Umbilical cord (tissue), 2 donors: ENCODE data around the gene ABHD15. TPM values are rescaled to one million over a fixed set of nuclear protein-coding genes. Genes with fewer than 3 reads are reported as not detected.

ENCODE experiments used
- DNase-seq: peaks from one replicate; pipeline ENCODE4 v3.0.0-alpha.2; 2015; ENCODE audit warnings: low spot score
- total RNA-seq: library from RNA; depleted of rRNA; stranded (reverse); fragments of >200 nt; gene quantifications from one replicate; pipeline ENCODE4 v1.2.3, GENCODE V29; 2014; ENCODE audit warnings: low replicate concordance; ENCODE audit not compliant: insufficient read depth

ABHD15 gene, protein sequence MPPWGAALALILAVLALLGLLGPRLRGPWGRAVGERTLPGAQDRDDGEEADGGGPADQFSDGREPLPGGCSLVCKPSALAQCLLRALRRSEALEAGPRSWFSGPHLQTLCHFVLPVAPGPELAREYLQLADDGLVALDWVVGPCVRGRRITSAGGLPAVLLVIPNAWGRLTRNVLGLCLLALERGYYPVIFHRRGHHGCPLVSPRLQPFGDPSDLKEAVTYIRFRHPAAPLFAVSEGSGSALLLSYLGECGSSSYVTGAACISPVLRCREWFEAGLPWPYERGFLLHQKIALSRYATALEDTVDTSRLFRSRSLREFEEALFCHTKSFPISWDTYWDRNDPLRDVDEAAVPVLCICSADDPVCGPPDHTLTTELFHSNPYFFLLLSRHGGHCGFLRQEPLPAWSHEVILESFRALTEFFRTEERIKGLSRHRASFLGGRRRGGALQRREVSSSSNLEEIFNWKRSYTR
- 3.1 TPM for total RNA-seq

DNA sequence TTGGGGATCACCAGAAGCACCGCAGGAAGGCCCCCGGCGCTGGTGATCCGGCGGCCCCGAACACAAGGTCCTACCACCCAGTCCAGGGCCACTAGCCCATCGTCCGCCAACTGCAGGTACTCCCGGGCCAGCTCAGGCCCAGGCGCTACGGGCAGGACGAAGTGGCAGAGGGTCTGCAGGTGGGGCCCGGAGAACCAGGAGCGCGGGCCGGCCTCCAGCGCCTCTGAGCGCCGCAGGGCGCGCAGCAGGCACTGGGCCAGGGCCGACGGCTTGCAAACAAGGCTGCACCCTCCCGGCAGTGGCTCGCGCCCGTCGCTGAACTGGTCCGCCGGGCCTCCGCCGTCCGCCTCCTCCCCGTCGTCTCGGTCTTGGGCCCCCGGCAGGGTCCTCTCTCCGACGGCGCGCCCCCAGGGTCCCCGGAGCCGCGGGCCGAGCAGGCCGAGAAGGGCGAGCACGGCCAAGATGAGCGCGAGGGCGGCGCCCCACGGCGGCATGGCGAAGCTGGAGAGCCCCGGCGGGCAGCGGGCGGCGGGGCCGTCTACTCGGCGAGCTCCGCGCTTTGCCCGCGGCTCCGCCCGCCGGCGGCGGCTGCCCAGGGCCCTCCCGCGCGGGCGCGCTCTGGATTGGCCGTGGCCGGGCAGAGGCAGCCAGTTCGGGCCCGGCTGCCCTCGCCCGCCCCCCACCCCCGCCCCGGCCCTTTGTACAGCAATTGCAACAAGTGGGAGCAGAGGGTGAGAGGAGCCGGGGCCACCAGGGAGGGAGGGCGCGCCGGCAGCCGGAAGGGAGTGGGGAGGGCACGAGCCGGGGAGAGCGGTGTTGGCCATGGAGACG lies at the start of gene ABHD15:
Gene ABHD15, minus strand, starts transcription at position 565 of the 831 bp plus-strand sequence. Its CDS starts 71 bp downstream, at position 494.
- DNase-seq, result peak; percentile 73

DNA sequence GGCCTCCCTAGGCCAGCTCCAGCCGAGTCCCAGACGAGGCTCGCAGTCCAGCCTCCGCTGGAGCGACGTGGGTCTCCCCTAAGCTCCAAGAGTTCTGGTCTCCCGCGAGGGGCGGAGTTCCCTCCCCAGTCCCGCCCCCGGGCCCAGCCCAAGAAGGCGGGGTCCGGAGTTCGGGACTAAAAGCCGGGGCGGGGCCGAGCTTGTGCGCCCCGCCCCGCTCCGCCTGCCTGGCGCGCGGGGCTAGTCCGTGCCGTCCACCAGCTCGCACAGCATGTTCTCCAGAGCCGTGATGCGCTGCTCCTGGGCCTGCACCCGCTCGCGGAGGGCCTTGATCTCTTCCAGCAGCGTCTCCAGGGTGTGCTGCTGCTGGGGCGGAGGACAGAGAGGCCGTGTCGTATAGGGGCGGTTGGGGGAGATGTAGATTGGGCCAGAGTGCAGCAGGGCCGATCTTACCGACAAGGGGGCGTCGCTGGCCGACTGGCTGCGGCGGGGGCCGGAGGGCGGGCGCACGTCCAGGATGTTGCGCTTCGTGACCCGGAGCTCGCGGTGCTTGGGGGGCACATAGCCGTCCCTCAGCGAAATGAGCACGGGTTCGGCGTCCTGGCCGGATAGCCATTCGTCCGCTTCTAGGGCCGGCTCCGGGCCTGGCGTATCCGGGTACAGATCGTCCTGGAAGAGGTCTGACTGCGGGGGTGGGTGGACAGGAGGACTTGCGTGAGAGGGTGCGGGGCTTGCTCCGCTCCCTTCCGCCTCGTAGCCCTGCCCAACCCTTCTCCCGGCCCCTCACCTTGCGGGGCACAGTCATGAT lies 48.9 kb upstream of the ABHD15 start:
- peak; percentile 92 for DNase-seq

DNA sequence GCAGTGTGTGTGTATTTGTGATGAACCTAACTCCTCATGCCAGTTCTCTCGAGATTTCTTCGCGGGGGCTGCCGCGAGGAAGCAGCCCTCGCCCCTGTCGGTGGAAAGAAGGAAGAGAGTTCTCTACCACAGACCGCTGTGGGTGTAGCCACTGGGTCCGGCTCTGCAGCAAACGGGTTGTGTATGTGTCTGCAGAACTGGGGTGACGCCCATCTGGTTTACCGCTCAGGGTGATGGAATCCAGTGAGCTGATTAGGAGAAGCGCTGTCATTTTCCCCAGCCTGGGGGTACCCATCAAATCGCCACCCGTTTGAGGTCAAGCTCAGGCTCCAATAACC lies 48.2 kb upstream of the ABHD15 start:
- DNase-seq, result peak; percentile 66

DNA sequence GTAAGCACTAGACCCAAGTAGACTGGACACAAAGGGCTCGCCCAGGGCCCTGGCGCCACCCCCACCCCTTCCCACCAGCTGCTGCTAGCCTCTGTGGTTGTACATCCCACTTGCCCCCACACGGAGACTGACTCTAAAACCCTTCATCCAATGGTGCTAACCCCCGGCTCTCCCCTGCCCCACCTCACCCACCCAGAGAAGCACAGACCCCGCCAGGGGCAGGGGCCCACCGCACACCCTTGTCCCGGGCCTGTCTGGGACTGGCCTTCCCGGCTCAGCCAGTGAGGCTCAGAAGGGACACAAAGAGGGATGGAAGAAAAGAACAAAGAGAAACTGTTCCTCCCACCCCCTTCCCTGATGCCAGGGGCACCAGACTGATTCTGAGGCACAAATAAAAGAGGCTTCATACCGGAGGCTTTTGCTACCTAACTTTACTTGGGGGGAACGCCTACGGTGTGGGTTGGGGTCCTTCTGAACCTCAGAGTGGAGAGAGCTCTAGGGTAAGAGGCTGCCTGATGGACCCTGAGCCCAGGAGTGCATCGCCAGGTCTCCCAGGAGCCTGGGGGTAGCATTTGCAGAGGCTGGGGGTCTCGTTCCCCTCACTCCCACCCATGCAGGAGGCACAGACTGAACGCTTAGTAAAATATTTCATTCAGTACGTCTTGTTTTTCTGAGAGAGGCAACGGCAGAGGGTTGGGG lies 47.7 kb upstream of the ABHD15 start:
- no peak for DNase-seq

DNA sequence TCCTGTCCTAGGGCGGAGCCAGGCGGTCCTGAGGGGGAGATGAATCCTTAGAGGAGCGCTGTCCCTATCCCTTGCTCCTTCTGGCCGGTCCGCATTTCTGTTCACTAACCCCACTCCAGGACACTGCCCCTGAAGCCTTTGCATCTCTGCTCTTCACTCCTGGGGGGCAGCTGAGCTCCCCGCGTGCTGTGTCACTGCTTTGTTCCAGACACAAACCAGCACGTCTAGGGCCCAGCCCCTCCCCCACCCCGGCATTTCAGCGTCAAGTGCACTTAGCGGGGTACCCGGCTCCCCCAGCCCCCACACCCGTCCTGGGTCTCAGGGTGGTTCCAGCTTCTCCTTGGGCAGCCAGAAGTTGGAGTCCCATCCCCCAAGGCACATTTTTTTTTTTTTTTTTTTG lies 47.0 kb upstream of the ABHD15 start:
- no peak for DNase-seq

DNA sequence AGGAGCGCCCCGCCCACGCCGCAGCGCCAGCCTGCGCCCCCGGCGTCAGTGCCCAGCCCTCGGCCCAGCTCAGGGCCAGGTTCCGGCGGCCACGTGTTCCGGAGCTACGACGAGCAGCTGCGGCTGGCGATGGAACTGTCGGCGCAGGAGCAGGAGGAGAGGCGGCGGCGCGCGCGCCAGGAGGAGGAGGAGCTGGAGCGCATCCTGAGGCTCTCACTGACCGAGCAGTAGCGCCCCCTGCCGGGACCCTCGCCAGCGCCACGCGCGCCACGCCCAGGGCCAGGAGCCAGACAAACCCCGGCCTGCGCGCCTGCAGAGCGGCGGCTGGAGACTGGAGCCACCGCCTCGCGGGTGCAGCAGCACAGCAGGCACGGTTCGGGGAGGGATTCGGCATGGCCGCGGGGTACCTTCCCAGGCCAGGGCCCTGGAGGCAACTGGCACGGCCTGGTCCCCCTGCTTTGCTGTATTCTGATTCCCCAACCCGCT lies 46.6 kb upstream of the ABHD15 start:
- DNase-seq, result peak; percentile 92

DNA sequence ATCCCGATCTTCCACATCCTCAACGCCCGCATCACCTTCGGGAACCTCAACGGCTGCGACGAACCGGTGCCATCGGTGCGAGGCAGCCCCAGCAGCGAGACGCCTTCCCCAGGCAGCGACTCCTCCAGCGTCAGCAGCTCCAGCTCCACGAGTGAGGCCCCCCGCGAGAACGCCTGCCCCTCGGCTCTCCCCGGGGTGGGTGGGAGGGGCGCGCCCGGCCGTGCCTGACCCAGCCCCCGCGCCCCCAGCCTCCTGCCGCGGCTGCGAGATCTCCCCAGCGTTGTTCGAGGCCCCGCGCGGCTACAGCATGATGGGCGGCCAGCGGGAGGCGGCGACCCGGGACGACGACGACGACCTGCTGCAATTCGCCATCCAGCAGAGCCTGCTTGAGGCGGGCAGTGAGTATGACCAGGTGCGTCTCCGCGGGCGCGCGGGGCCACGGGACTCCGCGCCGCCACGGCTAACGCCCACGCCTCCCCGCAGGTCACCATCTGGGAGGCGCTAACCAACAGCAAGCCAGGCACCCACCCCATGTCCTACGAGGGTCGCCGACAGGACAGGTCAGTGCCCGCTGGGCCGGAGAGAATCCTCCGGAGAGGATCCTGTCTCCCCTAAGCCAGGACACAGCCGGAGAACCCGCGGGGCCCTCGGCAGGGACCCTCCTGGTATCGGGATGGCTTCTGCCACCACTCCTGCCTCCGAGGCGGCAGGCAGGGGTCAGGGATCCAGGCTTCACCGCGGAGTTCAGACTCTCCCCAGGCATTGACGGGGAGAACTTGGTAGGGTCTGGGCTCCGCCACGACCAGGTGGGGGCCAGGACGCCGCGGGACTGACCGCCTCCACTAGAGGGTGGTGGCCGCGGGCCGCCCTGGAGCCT lies 45.8 kb upstream of the ABHD15 start:
- DNase-seq, result no peak

DNA sequence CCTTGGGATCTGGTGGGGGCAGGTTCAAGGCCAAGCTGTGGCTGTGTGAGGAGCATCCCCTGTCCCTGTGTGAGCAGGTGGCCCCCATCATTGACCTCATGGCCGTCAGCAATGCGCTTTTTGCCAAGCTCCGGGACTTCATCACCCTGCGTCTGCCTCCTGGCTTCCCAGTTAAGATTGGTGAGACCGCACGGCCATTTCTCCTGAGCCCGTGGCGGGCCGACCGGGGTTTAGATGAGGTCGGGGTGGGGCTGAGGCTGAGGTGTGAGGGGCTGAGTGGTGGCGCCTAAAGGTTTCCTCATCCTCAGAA lies 45.2 kb upstream of the ABHD15 start:
- no peak for DNase-seq

DNA sequence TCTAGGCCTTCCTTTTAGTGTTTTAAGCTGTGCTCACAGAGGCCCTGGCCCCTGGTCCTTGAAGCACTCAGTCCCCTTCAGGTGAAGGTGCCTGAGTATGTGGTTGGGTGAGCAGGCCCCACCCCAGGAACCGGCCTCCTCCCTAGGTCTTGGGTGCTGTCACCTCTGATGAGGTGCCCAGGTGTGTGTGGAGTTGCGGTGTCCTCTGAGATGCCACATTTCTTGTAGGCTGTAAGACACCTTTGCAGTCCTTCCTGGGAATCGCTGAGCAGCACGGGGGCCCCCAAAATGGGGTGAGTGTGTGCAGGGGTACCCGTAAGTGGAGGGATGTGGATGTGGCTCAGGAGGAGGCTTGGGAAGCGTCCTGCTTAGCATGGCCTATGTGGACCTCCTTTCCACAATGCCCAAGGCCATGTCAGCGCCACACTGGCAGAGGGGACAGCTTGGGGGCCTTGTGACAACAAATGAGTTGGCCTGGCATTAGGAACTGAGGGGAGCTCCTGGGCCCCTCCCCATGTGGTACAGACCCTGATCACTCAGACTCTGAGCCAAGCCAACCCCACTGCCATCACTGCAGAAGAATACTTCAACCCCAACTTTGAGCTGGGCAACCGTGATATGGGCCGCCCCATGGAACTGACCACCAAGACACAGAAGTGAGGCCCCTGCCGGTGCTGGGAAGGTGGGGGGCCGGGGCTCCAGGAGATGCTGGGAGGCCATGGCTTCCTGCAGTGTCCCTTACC lies 44.7 kb upstream of the ABHD15 start:
- DNase-seq, result no peak

DNA sequence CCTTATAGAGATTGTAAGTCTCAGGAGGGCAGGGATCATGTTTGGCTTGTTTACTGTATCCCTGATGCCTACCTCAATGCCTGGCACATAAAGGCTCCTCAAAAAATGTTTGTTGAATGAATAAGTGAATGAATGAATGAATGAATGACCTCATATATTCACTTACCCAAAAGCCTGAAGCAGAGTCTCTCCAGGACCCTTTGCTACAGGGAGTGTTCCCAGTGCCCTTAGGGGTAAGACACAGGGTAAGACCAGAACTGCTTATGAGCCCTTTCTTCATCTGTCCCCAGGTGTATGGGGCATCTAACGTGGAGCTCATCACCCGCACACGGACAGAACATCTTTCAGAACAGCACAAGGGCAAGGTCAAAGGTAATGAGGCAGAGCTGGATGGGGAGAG lies 43.6 kb upstream of the ABHD15 start:
- DNase-seq, result no peak

DNA sequence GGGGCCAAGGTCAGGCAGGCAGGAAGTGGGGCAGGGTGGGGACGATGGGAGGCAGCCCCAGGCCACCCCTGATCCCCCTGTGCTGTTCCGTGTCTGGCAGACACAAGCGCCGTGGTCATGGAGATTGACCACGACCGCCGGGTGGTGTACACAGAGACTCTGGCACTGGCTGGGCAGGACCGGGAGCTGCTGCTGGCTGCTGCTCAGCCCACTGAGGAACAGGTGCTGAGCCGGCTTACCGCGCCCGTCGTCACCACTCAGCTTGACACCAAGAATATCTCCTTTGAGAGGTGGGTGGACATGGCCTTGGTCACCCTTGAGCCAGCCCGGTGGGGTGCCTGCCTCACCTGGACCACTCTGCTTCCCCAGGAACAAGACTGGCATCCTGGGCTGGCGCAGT lies 42.1 kb upstream of the ABHD15 start:
- no peak for DNase-seq

DNA sequence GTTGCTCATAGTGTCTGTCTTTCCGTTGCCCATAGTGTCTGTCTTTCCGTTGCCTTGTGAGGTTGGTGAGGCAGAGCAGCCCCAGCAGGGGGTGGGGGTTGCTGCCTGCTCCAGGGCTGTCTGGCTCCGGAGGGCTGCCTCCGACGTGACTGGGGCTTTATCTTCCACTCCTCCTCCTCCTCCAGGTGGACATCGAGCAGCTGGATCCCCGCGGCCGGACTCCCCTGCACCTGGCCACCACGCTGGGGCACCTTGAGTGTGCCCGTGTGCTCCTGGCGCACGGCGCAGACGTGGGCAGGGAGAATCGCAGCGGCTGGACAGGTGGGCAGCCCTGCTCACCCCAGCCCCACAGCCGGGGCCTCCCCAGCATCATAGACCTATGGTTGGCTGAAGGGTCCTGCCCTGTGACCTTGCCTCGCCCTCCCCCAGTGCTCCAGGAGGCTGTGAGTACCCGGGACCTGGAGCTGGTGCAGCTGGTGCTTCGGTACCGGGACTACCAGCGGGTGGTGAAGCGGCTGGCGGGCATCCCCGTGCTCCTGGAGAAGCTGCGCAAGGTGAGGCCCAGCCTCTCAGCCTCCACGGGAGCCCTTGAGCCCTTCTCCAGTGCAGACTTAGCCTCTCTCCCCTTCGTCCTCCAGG lies 40.8 kb upstream of the ABHD15 start:
- DNase-seq, result no peak

DNA sequence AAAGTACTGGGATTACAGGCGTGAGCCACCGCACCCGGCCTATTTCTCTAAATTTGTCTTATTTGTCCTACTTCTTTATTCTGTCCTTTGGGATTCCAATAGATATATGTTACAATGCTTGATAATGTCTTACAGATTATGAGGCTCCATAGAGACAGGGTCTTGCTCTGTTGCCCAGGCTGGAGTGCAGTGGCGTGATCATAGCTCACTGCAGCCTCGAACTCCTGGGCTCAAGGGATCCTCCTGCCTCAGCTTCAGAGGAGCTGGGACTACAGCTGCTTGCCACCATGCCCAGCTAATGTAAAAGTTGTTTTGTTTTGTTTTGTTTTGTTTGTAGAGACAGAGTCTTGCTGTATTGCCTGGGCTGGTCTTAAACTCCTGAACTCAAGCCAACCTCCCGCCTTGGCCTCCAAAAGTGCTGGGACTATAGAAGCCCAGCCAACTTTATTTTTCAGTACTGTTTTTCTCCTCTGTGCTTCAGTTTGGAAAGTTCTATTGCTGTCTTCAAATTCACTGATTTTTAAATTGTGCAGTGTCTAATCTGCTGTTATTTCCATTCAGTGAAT lies 36.4 kb upstream of the ABHD15 start:
- no peak for DNase-seq

DNA sequence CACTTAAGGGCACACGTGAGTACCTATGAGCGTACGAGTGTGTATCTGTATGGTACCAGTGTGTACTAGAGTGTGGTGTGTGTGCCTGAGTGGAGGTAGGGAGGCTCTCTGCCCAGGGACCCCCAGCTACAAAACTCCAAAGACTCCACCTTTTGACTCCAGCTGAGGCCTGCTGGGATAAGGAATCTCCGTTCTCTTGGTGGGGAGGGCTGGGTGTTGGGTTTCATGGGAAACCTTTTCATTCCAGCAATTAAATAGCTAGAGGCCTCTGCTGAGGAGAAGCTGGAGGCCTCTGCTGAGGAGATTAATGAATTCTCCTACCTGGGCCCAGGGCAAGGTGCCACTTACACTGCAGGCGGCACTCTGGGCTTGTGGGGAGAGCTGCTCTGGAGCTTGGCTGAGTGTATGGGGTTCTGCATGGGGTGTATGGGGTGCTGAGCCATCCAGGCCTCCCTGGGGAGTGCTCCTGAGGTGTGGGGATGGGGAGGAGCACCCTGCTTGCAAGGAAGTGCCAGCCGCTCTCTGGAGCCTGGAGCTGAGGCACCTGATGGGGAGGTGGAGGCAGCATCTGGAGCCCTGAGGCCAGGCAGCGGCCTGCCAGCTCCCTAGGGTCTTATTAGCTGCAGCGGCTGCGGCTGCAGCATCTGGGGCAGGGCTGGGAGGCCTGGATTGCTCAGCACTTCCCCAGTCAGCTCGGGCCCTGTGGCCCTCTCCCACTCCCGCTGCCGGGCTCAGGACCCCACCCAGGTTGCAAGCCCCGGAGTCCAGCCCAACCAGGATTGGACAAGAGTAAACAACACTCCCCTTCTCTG lies 30.7 kb upstream of the ABHD15 start:
- DNase-seq, result no peak

DNA sequence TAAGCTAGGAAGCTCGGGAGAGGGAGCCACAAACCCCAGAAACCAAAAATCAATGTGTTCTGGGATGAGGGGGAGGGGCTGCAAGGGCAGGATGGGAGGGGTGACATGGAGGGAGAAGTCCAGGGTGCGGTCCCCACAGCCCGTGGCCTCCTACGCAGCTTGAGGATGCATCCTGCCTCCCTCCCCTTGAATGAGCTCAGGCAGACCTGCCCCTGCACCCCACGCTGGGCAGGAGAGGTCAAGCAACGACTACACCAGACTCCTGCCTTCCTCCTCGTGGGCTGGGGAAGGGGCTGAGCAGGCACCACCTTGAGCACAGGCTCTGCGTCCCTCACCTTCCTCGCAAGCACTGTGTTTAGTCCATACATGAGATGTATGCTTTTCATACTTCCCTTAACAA lies 30.0 kb upstream of the ABHD15 start:
- no peak for DNase-seq

DNA sequence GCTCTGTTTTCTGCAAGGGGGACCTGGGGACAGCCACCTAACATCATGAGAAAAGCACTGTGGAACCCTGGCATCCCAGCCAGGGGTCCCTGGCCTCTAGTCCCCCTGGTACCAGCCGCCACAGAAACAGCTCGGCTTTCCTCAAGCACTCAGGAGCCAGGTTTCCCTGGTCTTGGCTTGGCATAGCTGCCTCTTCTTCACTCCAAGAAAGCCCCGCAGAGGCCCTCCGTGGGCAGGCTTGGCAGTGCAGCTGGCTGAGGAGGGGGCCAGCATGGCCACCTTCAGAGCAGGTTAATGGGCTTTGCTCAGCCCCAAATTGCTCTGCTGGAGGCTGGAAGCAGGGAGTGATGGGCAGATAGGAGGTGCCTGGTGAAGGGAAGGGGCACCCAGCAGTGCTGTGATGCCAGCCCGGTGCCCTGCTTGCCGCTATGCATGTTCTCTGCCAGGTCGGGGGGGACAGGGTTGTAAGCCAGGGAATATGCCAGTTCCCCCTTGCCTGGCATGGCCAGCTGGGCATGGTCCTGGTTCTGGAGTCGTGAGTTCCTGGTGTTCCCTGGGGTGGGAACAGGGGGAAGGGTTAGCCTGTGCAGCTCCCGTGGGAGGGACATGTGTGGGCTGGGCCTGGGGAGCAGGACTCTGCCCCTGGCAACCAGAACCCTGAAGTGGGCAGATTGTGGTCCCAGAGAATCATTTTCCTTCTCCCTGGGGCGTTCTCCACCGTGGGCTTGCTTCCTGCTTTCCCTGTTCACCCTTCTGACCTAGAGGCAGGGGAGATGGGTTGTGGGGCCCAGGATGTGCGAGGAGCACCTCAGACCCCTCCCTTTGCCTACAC lies 29.3 kb upstream of the ABHD15 start:
- DNase-seq, result no peak
